ENCODE measurements around the gene VMAC.

Gene VMAC

DNA sequence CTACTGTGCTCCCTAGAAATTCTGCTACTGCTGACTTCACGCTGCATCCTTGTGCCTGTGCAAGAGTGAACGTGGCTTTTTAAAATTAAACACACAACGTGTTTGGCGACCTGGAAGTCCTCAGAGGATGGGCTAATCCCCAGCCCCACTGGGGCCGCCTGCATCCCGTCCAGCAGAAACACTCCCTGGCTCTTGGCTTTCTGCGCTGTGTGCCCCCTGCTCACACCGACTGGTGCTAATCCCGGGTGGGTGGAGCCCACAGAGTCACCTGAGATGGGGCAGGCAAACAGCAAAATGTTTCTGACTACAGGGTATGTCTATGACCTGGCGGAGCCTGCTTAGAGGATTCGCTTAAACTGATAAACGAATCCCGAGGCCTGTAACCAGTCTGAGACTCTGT is 24.5 kb downstream of the VMAC start:
- no peak for DNase-seq (ENCODE audit: low read depth in 2 of 2)

DNA sequence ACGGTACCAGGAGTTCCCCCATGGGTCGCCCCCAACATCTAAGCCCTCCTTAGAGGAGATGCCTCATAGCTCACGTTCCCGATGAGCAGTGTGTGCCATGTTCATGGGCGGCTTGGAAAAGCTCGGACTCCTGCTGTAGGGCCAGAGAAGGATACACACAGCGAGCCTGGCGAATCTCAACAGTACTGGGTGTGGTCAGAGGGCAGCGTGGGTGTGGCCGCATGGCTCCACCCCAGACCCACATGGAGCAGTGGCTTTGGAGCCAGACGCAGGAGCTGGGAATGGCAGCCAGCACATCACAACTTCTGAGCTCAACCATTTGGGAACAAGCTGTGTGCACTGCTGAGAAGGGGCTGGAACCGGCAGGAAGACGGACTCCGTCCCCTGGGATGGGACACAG is 25.0 kb downstream of the VMAC start:
- DNase-seq (ENCODE audit: low read depth in 2 of 2) = no peak

DNA sequence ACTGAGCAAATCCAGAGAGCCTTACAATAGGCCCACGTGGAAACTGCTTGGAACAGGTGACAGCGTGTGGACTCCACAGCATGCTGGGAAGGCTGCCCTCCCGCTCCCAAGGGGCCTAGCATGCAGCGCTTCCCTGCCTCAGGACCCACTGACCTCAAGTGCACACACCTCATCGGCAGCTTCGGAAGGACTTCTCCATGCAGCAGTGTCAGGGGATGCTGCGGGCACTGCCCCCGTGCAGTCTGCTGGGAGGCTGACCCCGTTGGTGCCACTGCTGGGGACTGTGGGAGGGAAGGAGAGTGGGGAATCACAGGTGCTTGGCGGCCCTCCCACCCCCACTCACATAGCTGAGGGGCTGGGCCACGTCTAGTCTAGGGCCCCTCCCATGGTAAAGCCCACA is 26.6 kb downstream of the VMAC start:
- no peak for DNase-seq (ENCODE audit: low read depth in 2 of 2)

DNA sequence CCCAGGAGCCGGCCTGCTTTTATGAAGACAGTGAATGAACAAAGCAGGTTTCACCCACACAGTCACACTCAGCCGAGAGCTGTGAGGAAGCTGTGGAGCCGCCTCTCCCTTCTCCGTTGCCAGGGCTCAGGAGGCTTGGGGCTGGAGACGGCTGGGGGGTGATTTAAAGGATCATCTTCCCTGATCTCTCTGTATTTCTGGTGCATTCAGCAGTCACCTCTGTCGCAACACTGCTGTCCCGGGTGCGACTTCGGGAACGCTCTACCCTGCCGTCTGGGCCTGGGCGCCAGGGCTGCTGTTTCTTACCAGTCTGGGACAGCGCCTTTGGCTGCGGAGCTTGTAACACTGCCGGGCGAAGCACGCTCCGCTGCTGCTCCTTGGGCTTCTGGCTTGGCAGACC is 27.5 kb downstream of the VMAC start:
- DNase-seq (ENCODE audit: low read depth in 2 of 2) = no peak

DNA sequence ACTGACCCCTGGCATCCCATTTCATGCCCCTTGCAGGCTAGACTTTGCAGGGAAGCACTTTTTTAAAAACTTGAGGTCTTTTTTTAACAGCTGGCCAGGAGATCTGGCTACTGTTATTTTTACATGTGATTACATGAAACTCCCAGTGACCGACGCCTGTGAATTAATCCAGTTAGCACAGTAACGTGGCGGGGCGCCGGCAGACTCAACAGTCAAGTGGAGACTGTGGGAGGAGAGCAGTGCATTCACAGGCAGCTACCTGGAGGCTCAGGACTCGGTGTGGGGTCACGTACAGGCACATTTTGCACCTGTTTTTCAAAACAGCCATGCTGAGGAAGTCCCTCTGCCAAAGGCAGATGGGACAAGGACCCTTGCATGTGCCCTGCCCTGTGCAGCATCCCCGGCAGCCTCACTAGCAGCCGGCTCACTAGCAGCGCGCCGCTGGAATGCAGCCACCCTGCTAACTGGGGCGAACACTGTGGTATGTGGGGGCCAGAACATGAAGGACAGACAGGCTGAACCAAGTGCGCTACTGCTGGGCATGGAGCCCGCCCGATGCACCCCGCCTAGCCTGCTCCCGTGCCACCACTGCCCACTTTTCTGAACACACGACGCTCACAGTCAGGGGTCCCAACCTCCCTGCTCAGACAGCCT is 28.1 kb downstream of the VMAC start:
- DNase-seq (ENCODE audit: low read depth in 2 of 2) = no peak

DNA sequence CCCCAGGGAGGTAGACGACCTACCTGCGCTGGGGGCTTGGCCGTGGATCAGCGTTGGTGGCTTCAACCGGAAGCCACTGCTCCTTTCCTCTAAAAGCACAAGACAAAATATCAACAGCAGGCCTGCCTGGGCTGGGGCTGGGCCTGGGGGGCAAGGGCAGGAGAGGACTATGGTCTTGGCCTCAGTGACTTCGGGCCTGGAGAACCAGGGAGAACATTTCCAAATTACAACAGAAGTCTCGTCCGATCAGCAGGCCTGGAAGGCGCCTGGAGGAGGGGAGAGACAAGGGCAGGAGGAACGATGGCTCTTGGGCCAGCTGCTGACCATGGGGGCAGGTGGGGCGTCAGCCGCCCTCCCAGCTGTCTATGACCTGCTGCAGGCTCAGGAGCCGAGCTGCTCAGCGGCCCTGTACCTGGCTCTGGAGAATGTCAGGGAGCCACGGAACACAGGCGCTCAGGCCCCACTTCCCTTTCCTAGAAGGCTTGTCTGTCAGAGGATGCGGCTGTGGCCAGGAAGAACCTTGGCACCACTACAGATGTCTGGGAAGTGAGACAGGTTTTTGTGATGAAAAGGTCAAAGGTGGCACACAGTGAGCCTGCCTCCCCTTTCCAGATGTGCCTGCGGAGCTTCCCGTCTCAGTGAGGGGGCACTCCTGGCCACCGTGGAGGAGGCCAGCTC is 28.9 kb downstream of the VMAC start:
- no peak for DNase-seq (ENCODE audit: low read depth in 2 of 2)

DNA sequence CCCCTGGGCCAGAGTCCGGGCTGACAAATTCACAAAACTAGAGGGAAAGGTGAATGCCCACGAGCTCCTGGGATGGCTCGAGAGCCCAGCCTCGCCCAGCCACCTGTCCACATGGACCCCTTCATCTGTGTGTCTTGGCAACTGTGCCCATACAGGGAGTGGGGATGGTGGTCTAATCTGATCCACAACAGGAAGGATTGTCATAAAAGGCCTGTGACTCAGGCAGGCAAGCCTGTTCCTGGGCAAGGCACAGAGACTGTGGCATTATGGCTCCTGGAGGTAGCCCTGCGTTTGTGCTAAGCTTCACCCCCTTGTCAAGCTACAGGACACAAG is 29.4 kb downstream of the VMAC start:
- DNase-seq (ENCODE audit: low read depth in 2 of 2) = no peak

DNA sequence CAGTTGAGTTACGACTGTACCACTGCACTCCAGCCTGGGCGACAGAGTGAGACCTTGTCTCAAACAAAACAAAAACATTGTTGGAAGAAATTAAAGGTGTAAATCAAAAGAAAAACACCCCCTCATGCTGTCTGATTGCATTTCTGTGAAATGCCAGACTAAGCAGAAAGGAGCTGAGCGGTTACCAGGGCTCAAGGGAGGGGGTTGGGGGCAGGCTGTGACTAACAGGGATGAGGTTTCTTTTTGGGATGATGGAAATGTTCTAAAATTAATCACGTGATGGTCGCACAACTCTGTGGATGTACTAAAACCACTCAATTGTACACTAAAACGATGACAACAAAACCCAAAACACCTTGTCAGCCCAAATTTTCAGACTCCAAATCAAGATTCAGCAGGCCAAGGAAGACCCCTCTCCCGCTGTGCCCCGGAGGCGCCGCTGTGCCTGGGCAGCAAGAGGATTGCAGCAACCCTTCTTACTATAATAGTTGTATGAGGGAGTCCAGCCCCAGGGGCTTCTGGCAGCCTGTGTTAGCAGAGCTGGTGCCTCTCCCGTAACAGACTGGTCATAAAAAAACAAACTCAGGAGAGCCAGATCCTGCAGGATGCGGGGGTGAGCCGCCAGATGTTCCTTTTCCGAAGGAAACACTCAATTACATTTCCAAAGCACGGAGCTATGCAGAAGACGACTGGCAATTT is 30.3 kb downstream of the VMAC start:
- no peak for DNase-seq (ENCODE audit: low read depth in 2 of 2)

DNA sequence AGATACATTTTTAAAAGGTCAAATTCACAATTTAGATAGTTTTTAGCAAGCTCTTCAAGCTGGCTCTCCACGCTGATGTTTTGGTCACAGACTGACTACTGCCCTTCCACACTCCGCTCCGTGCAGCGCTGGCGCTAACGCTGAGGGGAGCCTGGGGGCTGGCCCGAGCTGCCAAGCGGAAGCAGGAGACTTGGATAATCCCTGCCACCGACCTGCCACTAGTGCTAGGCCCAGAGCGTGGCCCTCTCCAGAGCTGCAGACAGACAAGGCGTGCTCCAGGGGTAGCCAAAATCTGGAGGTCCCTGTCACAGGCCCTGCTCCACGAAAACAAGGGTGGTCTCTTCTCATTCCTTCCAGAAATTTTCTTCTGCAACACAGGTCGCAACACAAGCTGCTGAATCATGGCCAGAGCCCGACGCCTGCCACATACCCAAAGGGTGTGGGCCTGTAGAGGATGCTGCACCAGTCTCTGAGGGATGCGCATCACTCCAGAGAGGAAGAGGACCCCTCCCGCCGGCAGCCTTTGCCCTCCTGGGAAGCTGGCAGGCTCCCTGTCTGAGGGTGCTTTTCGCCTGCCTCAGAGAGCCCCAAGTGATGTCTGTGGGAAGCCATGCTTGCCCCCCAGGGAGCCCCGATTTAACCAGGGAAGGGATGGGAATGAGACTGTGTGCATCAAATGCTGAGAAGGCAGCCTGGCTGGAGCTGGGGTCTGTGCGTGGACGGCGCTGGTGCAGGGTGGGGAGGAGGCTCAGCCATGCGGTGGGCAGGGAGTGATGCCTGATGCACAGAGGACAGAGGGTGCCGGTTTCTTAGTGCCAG is 31.0 kb downstream of the VMAC start:
- DNase-seq (ENCODE audit: low read depth in 2 of 2) = no peak

DNA sequence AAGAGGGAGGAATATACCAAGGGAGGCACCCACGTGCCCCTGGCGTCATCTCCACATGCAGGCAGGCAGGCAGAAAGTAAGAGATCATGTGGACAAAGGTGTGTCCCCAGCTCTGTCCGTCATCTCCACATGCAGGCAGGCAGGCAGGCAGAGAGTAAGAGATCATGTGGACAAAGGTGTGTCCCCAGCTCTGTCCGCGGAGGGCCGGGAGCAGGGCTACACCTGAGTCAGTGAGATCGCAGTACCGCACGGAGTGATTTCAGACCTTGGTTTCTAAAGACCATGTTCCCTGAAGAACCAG is 31.6 kb downstream of the VMAC start:
- DNase-seq (ENCODE audit: low read depth in 2 of 2) = no peak

DNA sequence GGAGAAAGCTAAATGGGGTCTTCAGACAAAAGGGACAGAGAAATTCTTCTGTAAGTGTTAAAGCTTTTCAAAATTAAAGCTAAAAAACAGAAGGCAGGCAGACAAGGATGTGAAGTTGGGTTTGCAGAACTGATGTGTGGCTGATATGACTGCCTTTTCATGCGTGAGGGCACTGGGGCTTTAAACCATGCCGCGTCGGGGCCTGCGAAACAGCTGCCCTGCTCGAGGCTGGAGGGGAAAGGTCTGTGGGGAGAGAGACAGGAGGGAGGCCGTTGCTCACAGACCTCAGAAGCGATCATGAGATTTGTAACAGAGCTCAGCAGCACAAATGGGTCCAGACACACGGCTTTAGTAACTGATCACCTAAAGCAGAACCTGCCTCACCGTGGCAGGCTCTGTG is 32.9 kb downstream of the VMAC start:
- DNase-seq (ENCODE audit: low read depth in 2 of 2) = no peak

DNA sequence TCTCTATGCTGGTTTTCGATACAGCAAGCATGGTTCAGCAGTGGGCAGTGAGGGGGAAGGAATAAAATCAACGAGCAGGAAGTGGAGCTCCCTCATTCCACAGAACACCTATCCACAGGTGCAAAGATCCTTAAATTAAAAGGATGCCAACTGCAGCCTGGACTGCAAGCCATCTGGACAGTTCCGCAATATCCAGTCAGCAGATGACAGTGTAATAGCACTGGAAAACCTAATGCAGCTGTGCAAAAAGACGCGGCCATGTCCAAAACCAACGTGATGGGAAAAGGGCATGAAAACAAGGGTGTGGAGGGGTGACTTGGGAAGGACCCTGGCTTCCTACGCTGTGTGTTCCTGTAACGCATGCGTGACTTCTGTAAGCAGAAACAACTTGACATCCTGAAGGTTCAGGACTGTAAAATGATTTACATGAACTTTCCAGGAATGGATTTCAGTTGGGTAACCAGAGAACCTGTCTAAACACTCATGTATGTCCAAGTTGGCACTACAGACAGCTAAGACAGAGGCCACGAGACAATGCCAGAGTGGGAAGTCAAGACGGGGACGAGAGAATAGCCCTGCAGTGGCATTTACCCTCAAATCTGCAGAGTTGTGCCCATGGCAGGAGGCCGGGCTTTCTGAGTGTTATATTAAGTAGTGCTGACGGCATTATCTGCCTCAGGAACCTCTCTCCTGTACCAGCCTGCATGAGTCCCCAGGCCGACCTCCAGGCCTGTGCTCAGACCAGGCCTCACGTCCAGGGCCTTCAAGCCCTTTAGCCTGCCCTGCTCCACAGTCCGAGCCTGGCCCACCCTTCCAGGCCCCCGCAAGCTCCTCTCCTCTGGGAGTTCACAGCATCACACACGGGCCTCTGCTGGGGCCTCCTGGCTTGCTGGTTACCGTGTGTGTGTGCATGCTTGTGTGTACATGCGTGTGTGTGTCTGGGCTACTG is 35.9 kb downstream of the VMAC start:
- DNase-seq (ENCODE audit: low read depth in 2 of 2) = no peak

DNA sequence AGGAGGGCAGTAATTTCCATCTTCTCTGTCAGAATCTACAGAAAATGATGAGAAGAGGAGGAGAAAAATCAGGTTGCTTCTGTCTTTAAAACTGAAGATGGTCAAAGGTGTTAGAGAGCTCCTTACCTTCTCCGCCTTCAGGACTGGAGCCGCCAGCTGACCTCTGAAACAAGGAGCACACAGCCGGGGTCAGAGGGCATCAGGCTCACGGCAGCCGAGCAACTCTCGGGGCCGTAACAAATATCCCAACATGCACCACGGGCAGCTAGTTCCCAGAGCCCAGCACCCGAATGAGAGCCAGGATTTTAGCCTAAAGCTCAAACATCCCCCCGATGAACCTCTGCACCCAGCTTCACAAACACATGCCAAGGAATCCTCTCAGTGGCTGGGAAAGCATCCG is 37.0 kb downstream of the VMAC start:
- no peak for DNase-seq (ENCODE audit: low read depth in 2 of 2)

DNA sequence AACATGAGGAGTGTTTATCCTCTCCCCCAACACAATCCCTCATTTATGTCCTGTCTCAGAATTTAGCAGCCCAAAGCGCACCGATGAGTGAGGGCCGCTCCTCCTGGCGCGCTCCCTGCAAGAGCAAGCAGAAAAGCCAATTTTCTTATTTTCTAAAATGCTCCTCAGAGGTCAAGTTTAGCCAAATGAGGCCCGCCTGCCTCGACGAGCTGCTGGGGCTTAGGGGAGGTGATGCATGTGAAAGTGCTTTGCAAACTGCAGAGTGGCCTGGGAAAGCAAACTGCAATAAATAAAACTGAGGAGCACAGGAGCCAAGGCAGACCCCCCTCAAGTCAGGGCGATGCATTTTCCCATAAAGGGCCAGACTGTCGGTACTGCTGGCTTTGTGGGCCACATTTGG is 38.4 kb downstream of the VMAC start:
- no peak for DNase-seq (ENCODE audit: low read depth in 2 of 2)

DNA sequence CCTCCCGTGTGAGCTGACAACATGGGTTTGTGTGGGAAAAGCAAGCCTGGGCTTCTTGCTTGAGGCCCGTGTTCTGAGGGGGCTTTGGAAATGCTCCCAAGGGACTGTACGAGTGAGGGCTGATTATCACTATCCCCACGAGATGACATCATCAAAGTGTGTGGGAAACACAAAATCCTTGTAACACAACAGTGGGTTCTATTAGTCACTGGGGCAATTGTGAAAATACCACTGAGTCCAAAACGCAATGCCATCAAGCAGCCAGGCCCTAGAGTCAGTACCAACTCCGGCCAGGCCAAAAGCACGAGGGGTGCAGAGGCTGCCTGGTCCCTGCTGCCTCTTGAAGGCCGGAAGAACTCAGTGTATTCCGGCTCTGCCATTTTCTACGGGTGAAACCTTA is 39.0 kb downstream of the VMAC start:
- DNase-seq (ENCODE audit: low read depth in 2 of 2) = no peak

DNA sequence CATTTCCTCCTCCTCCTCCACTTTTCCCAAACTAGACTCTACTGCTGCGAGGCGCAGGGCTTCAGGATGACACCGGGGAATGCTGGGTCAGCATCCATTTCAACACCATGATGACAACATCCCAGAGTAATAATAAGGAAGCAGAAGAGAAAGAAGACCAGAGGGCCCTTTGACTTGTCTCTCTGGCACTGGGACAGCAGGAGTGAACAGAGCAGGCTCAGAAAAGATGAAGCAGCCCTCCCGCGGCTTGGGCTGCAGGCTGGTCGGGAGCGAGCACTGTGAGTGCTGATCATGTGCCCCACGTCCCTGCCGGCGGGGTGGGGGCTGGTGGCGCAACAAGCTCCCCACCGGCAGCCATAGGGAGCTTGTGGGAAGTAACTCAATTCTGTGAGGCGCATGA is 42.8 kb downstream of the VMAC start:
- no peak for DNase-seq (ENCODE audit: low read depth in 2 of 2)

DNA sequence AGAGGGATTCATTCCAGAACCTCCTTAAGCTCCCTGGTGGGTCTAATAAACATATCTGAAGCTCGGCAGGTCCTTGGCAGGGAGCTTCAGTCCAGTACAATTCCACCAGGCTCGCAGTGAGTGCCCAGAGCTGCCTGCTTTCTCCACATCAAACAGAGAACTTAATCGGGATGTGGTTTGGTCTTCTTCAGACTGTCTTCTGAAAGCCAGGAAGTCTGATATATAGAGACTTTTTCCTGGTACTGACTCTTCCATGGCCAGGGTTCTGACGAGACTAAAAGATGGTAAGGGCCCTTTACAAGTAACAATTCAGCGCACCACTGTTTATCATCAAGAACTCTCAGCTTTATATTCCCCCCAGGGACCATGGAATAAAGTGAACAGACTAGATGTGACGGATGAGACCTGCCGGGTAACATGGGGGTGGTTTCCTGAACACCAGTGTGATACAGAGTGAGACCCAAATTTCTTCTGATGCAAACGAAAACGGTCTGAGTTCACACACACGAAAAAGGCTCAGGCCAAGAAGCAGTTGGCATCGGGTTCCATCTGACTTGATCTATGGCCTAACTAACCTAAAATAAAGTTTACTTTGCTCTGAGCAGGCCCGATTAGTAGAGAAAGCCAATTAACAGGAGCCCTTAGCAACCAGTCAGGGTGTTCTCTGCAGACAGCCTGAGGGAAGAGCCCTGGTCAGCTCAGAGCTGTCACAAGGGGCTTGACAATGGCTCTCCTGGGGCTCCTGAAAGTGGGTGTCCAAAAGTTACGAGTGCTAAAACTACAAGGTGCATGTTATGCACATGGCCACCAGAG is 44.3 kb downstream of the VMAC start:
- DNase-seq (ENCODE audit: low read depth in 2 of 2) = no peak

DNA sequence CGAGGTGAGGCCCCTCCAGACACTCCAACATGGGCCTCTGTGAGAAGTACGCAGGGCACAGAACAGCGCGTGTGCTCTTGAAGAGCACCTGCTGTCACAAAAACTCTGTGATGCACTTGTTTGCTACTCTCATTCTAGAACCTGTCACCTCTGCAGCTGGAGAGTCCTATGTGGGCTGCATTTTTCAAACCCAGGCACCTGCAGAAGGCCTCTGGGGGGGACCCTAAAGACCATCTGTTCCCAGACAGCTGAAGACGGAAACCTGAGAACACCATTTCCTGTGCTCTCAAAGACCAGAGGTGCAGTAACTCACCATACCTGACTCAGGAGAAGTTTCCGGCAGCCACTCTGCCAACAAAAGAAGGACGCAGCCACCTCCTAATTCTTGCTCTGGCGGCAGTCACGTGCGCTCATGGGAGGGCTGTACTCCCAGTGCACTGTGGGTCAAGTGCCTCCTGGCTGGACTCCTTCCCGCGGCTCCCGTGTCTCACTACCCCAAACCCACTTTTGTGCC is 45.2 kb downstream of the VMAC start:
- DNase-seq (ENCODE audit: low read depth in 2 of 2) = no peak

DNA sequence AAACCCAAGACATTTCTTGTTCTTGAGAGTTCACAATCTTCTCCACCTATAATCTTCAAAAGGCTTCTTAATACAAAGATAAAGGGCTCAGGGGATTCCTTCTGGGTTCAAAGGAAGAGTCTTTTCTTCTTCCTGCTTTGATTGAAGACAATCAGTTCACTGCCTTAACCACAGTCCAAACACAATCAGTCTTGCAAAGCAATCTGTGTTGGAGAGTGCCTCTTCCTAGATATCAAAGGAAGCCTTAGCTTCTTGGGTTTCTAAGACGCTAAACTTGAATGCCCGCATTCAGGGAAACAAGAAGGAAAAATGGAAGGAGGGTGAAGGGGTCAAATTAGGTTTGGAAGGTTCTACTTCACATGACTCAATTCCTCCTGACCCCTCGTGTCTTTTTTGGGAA is 46.1 kb downstream of the VMAC start:
- no peak for DNase-seq (ENCODE audit: low read depth in 2 of 2)

DNA sequence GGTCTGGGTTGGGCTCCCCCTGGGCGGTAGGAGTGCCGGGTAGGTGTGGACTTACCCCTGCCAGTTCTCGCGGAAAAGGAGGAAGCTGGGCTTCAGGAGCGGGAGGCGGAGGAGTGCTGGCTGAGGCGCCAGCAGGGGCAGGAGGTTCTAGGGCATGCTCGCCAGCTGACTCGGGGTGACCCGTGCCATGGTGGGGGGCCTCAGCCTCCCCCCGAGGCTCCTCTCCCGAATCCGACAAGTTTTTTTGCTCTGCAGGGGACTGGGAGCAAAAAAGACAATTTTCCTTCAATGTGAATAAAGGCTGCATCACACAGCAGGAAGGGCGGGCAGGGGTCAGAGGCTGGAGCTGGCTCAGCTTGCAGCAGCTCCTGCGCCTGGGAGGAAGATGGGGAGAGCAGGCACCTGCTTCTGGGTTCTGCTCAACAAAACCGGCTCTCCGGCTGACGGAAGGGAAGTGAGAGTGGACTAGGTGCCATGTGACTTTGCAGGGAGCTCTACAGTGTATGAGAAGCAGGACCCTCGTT is 46.7 kb downstream of the VMAC start:
- DNase-seq (ENCODE audit: low read depth in 2 of 2) = no peak

Measured in stimulated activated CD4-positive, alpha-beta T cell treated with anti-CD3 and anti-CD28 coated beads, Interleukin-4, amount 100 ng/mL, for 48 hours (primary cell).